Body of pancreas (tissue), 4 donors: ENCODE measurements around the gene TMEM117. TPM values are rescaled to one million over a fixed set of nuclear protein-coding genes. Genes with fewer than 3 reads are reported as not detected.
"Not testable (repeated sequence)": the region's sequence is repeated elsewhere in the genome, so short reads cannot be mapped to it uniquely, and the experiment has no call there.

Experiments
- ATAC-seq: fragments of 150-250 bp; one replicate; pipeline ENCODE4 v1.9.1; 2016
- DNase-seq, 4 donors: peaks; one replicate each; pipeline ENCODE4 v3.0.0-alpha.2; 2019
- H3K27ac ChIP-seq, 4 donors: fragments of 200-600 bp; sonication (generic); 1 replicate in 3 of 4; 2 replicates in 1 of 4; pipeline versions ENCODE4 v1.5.1 to v1.6.1; 2016 to 2019; ENCODE audit warnings: mild to moderate bottlenecking in 1 of 4, mixed read lengths in 1 of 4, moderate library complexity in 1 of 4
- H3K27me3 ChIP-seq, 2 donors: fragments of 200-600 bp; sonication (generic); one replicate each; pipeline ENCODE4 v1.6.0; 2016; ENCODE audit warnings: mild to moderate bottlenecking in 1 of 2
- H3K36me3 ChIP-seq, 2 donors: fragments of 200-600 bp; sonication (generic); replicated peaks in 1 of 2; 2 replicates each; pipeline ENCODE4 v1.5.1; 2016; ENCODE audit warnings: low read depth in 2 of 2; ENCODE audit not compliant: insufficient read depth in 1 of 2
- H3K4me1 ChIP-seq: fragments of 200-600 bp; sonication (generic); one replicate; pipeline ENCODE4 v1.6.0; 2016
- H3K4me3 ChIP-seq, 2 donors: fragments of 200-600 bp; sonication (generic); 1 replicate in 1 of 2; 2 replicates in 1 of 2; pipeline ENCODE4 v1.5.1; 2016 to 2019
- H3K9me3 ChIP-seq, 3 donors: fragments of 200-600 bp; sonication (generic); 1 replicate in 2 of 3; 2 replicates in 1 of 3; pipeline ENCODE4 v1.5.1; 2016
- CTCF ChIP-seq, 7 experiments: fragments of 450-650 bp in 4 of 7; fragments of 200-600 bp in 3 of 7; sonication (generic) in 3 of 7; IDR thresholded peaks; one replicate each; pipeline ENCODE4 v1.5.1; 2016 to 2019; ENCODE audit warnings: antibody characterized with exemption in 7 of 7
- POLR2A ChIP-seq, 3 donors: fragments of 450-650 bp; IDR thresholded peaks; one replicate each; pipeline ENCODE4 v1.6.1; 2016; ENCODE audit warnings: antibody characterized with exemption in 3 of 3, mild to moderate bottlenecking in 2 of 3
- WGBS, 2 donors: methylation state at CpG; one replicate each; pipeline ENCODE4 v1.1.5; 2017; 5-methylcytosine and 5-hydroxymethylcytosine counted together
- intact Hi-C: fragments of 100-400 bp; cut with DNase I; formaldehyde crosslinking; loops from one replicate; pipeline ENCODE4 v1.15.1; 2023
- total RNA-seq, 2 donors: library from RNA; depleted of rRNA; stranded (reverse); fragments of >200 nt; gene quantifications; one replicate each; pipeline ENCODE4 v1.1.0, GENCODE V29; 2016

TMEM117 gene
- total RNA-seq, 2 donors from 2014 or later: 19.2 to 23.4 TPM

GRCh38 chr12:43840338-43840737 is 4.5 kb downstream of the TMEM117 start:
- intact Hi-C loops: no loop called here
- peaks cover 17% of the 10 kb centered on the region for H3K4me1 ChIP-seq
- no peaks in the 10 kb centered on the region for H3K9me3 ChIP-seq
- no peaks in the 10 kb centered on the region for H3K27me3 ChIP-seq
- no peak overlapping the region for H3K4me3 ChIP-seq
- no peak overlapping the region for H3K27ac ChIP-seq
- WGBS, 2 donors: 75 to 85% methylated on average over 4 of the region's 4 CpGs
- DNase-seq (no peak), ATAC-seq (no peak)
- H3K36me3 ChIP-seq: no peaks in the 10 kb centered on the region
- TF ChIP-seq CTCF (IDR thresholded peaks at IDR 0.05) (no peak), POLR2A (IDR thresholded peaks at IDR 0.05) (no peak)

- TF ChIP-seq CTCF (IDR thresholded peaks at IDR 0.05) (no peak), POLR2A (IDR thresholded peaks at IDR 0.05) (no peak)
- 90 to 95% methylated on average over 3 of the region's 3 CpGs for WGBS, 2 donors
Measured at GRCh38 chr12:43841253-43841652, 5.4 kb downstream of the TMEM117 start.

GRCh38 chr12:43842259-43842658 is 6.4 kb downstream of the TMEM117 start:
- WGBS, 2 donors: 32 to 34% methylated on average over 1 of the region's 1 CpG
- no peak for TF ChIP-seq CTCF (IDR thresholded peaks at IDR 0.05)
- TF ChIP-seq POLR2A (IDR thresholded peaks at IDR 0.05): no peak

More at GRCh38 chr12:43841253-43841652, 5.4 kb downstream of the TMEM117 start:
- Histone ChIP-seq H3K27me3 (no peaks in the 10 kb centered on the region), H3K9me3 (no peaks in the 10 kb centered on the region), H3K36me3 (no peaks in the 10 kb centered on the region), H3K27ac (no peak overlapping the region), H3K4me1 (peaks cover 16% of the 10 kb centered on the region), H3K4me3 (no peak overlapping the region)
- DNase-seq (no peak), ATAC-seq (no peak)
- intact Hi-C loops: no loop called here

GRCh38 chr12:43847425-43848225 is 11.7 kb downstream of the TMEM117 start:
- H3K9me3 ChIP-seq, H3K27me3 ChIP-seq, DNase-seq, H3K4me1 ChIP-seq, H3K27ac ChIP-seq, H3K36me3 ChIP-seq, H3K4me3 ChIP-seq, ATAC-seq, intact Hi-C loops: not testable (repeated sequence)
- 79 to 97% methylated on average over 4 of the region's 4 CpGs for WGBS, 2 donors

More at GRCh38 chr12:43842259-43842658, 6.4 kb downstream of the TMEM117 start:
- Histone ChIP-seq H3K4me3 (no peak overlapping the region), H3K4me1 (peaks cover 8% of the 10 kb centered on the region), H3K9me3 (no peaks in the 10 kb centered on the region), H3K27me3 (no peaks in the 10 kb centered on the region), H3K27ac (no peak overlapping the region), H3K36me3 (no peaks in the 10 kb centered on the region)
- no peak for DNase-seq
- intact Hi-C loops: no loop called here
- no peak for ATAC-seq

GRCh38 chr12:43848226-43848507 is 12.3 kb downstream of the TMEM117 start:
- no peak overlapping the region for H3K4me3 ChIP-seq
- no peak overlapping the region for H3K27ac ChIP-seq
- H3K36me3 ChIP-seq: no peaks in the 10 kb centered on the region
- DNase-seq: no peak
- WGBS, 2 donors: 71 to 86% methylated on average over 4 of the region's 4 CpGs
- no peak for ATAC-seq
- H3K27me3 ChIP-seq: no peaks in the 10 kb centered on the region
- intact Hi-C loops: no loop called here
- no peaks in the 10 kb centered on the region for H3K4me1 ChIP-seq
- no peaks in the 10 kb centered on the region for H3K9me3 ChIP-seq
- TF ChIP-seq CTCF (IDR thresholded peaks at IDR 0.05): no peak
